Ascending aorta (tissue), 2 donors: ENCODE measurements around the gene C19orf73. TPM values are rescaled to one million over a fixed set of nuclear protein-coding genes. Genes with fewer than 3 reads are reported as not detected.

Experiments used
- DNase-seq, 2 donors: peaks; one replicate each; pipeline ENCODE4 v3.0.0-alpha.2; 2019; ENCODE audit warnings: low spot score in 2 of 2
- H3K27ac ChIP-seq, 2 donors: fragments of 200-600 bp; sonication (generic); one replicate each; pipeline ENCODE4 v1.5.1; 2016 to 2017; ENCODE audit warnings: mild to moderate bottlenecking in 1 of 2
- H3K27me3 ChIP-seq: fragments of 200-600 bp; sonication (generic); one replicate; pipeline ENCODE4 v1.5.1; 2017
- H3K36me3 ChIP-seq, 2 donors: fragments of 200-600 bp; sonication (generic); one replicate each; pipeline ENCODE4 v1.5.1; 2016
- H3K4me1 ChIP-seq, 2 donors: fragments of 200-600 bp; sonication (generic); one replicate each; pipeline ENCODE4 v1.5.1; 2016 to 2017; ENCODE audit warnings: mild to moderate bottlenecking in 1 of 2
- H3K4me3 ChIP-seq, 2 donors: fragments of 200-600 bp; sonication (generic); one replicate each; pipeline ENCODE4 v1.5.1; 2016 to 2017; ENCODE audit warnings: mild to moderate bottlenecking in 1 of 2
- H3K9me3 ChIP-seq, 2 donors: fragments of 200-600 bp; sonication (generic); one replicate each; pipeline ENCODE4 v1.5.1; 2016
- intact Hi-C: fragments of 100-400 bp; cut with DNase I; formaldehyde crosslinking; loops from one replicate; pipeline ENCODE4 v1.15.1; 2023
- total RNA-seq: library from RNA; depleted of rRNA; stranded (reverse); fragments of >200 nt; gene quantifications from one replicate; pipeline ENCODE4 v1.1.0, GENCODE V29; 2016
- TF ChIP-seq, protein P1 (sequence below), 3 experiments: fragments of 200-600 bp in 2 of 3; fragments of 450-650 bp in 1 of 3; sonication (generic) in 2 of 3; IDR thresholded peaks; one replicate each; pipeline ENCODE4 v1.5.1; 2016 to 2019; ENCODE audit warnings: antibody characterized with exemption in 3 of 3, mild to moderate bottlenecking in 1 of 3, moderate library complexity in 1 of 3

C19orf73 gene
- total RNA-seq, 1 donor from 2014 or later: not detected

DNA sequence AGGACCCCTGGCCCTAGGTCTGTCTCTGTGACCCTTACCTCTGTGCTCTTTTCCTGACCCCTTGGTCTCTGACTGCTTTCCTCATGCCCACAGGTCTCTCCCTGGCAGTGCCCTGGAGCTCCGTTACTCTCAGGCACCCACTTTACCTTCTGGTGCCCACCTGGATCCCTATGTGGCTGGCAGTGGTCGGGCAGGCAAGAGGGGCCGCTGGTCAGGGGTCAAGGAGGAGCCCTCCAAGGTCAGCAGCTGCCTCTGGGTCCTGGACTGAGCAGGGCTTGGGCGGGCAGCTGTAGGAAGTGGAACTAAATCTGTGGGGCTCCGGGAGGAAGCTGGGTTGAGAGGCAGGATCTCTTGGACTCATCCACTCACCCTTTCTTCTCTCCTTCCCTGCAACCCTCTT is 16.7 kb upstream of the C19orf73 start:
- H3K4me3 ChIP-seq: no peak overlapping the region
- peaks cover 0 to 6% of the 10 kb centered on the region in 2 donors for H3K4me1 ChIP-seq
- no peaks in the 10 kb centered on the region for H3K9me3 ChIP-seq
- DNase-seq: no peak
- TF ChIP-seq, protein P1, sequence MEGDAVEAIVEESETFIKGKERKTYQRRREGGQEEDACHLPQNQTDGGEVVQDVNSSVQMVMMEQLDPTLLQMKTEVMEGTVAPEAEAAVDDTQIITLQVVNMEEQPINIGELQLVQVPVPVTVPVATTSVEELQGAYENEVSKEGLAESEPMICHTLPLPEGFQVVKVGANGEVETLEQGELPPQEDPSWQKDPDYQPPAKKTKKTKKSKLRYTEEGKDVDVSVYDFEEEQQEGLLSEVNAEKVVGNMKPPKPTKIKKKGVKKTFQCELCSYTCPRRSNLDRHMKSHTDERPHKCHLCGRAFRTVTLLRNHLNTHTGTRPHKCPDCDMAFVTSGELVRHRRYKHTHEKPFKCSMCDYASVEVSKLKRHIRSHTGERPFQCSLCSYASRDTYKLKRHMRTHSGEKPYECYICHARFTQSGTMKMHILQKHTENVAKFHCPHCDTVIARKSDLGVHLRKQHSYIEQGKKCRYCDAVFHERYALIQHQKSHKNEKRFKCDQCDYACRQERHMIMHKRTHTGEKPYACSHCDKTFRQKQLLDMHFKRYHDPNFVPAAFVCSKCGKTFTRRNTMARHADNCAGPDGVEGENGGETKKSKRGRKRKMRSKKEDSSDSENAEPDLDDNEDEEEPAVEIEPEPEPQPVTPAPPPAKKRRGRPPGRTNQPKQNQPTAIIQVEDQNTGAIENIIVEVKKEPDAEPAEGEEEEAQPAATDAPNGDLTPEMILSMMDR (IDR thresholded peaks at IDR 0.05): no peak
- H3K36me3 ChIP-seq: no peaks in the 10 kb centered on the region
- no peak overlapping the region for H3K27ac ChIP-seq
- intact Hi-C loops: no loop called here
- H3K27me3 ChIP-seq: no peaks in the 10 kb centered on the region

DNA sequence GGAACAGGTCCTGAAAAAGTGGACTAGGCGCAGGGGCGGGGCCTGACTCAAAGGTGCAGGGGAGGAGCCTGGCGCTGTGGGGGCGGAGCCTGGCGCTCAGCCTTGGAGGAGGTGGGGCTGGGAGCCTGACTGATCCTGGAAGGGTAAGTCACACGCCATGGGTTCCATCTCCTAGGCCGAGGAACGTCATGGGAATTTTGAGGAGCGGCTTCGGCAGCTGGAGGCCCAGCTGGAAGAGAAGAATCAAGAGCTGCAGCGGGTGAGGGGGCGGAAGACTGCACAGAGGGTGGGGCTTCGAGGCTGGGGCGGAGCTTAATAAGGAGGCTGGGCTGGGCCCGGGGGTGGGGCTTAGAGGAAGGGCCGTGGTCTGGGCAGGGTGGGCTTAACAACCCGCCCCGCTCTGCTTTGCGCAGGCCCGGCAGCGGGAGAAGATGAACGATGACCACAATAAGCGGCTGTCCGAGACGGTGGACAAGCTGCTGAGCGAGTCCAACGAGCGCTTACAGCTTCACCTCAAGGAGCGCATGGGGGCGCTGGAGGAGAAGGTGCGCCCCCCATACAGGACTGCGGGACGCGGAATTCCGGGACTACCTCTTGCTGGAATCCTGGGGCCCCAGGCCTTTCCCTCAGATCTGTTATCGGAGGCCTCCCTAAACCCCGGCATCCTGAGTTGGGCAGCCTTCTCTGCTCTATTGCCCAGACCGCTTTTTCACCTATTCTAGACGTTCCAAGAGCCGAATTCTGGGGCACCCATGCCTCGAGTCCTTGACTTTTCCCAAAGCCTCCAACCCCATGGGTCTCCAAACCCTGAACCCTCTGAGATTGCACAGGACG is 14.9 kb upstream of the C19orf73 start:
- H3K27me3 ChIP-seq: no peaks in the 10 kb centered on the region
- H3K4me1 ChIP-seq: peaks cover 0 to 6% of the 10 kb centered on the region in 2 donors
- H3K27ac ChIP-seq: no peak overlapping the region
- H3K36me3 ChIP-seq: no peaks in the 10 kb centered on the region
- TF ChIP-seq, protein P1 (IDR thresholded peaks at IDR 0.05): no peak
- intact Hi-C loops: no loop called here
- DNase-seq: peak in 1 of 2 donors; percentile 69
- peak overlapping the region; percentile 4 to 39 for H3K4me3 ChIP-seq
- H3K9me3 ChIP-seq: no peaks in the 10 kb centered on the region

DNA sequence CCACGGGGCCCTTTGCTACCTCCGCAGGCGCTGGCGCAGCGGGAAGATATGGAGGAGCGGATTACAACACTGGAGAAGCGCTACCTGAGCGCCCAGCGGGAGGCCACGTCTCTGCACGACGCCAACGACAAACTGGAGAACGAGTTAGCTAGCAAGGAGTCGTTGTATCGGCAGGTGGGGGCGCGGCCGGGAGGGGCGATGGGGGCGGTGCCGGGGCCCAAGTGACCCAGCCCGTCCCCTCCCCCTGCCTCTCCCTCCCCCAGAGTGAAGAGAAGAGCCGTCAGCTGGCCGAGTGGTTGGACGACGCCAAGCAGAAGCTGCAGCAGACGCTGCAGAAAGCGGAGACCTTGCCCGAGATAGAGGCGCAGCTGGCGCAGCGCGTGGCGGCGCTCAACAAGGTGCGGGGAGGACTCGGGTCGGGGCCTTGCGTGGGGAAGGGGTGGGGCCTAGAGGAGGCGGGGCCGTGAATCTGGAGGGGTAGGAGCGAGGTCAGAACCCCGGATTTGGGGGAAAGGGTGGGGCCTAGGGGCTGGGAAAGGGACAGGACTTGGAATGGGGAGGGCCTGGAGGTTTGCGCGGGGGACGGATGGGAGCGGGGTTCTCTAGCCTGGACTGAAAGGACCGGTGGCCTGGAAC is 14.1 kb upstream of the C19orf73 start:
- H3K4me1 ChIP-seq: peaks cover 0 to 12% of the 10 kb centered on the region in 2 donors
- peak overlapping the region in 1 of 2 donors; percentile 4 for H3K4me3 ChIP-seq
- TF ChIP-seq, protein P1 (IDR thresholded peaks at IDR 0.05): no peak
- intact Hi-C loops: no loop called here
- H3K27ac ChIP-seq: no peak overlapping the region
- no peaks in the 10 kb centered on the region for H3K27me3 ChIP-seq
- no peak for DNase-seq
- H3K9me3 ChIP-seq: no peaks in the 10 kb centered on the region
- no peaks in the 10 kb centered on the region for H3K36me3 ChIP-seq

DNA sequence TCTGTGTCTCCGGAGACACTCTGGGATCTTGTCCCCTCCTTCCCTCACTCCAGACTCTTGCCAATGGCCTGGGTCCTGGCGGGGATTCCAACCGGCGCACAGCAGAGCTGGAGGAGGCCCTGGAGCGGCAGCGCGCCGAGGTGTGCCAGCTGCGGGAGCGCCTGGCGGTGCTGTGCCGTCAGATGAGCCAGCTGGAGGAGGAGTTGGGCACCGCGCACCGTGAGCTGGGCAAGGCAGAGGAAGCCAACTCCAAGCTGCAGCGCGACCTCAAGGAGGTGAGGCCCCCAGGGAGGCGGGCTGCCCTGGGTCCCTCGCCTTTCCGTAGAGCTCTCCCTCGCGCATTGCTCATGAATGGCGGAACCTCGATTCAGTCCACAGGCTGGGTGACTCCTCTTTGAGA is 11.4 kb upstream of the C19orf73 start:
- intact Hi-C loops: no loop called here
- DNase-seq: no peak
- TF ChIP-seq, protein P1 (IDR thresholded peaks at IDR 0.05): no peak
- Histone ChIP-seq H3K4me3 (no peak overlapping the region), H3K4me1 (peaks cover 0 to 15% of the 10 kb centered on the region in 2 donors), H3K36me3 (no peaks in the 10 kb centered on the region), H3K27ac (no peak overlapping the region), H3K9me3 (no peaks in the 10 kb centered on the region), H3K27me3 (no peaks in the 10 kb centered on the region)

DNA sequence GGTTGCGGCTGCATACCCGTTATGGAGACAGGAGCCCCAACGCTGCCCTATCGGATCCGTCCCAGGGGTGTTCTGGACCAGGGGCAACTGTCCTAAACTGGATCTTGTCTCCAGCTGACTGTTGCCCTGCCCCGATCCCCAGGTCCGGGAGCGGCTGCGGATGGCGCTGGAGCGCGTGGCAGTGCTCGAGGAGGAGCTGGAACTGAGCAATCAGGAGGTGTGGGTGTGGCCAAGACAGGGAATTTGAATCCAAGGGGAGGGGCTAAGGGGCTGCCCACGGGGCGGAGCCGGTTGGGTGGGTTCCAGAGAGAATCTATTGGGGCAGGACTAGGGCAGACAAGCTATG is 10.3 kb upstream of the C19orf73 start:
- TF ChIP-seq, protein P1 (IDR thresholded peaks at IDR 0.05): no peak
- no peak overlapping the region for H3K27ac ChIP-seq
- DNase-seq: no peak
- no peaks in the 10 kb centered on the region for H3K36me3 ChIP-seq
- no peaks in the 10 kb centered on the region for H3K27me3 ChIP-seq
- peaks cover 0 to 14% of the 10 kb centered on the region in 2 donors for H3K4me1 ChIP-seq
- no peak overlapping the region for H3K4me3 ChIP-seq
- intact Hi-C loops: loop anchor here (2.0 kb wide), 1 partner anchor 14 kb away; no protein-coding TSS in a partner anchor
- H3K9me3 ChIP-seq: no peaks in the 10 kb centered on the region
